HepG2 (cell line): ENCODE results near the gene ZSWIM7. TPM values are rescaled to one million over a fixed set of nuclear protein-coding genes. Genes with fewer than 3 reads are reported as not detected.
"Not testable (repeated sequence)": the region's sequence is repeated elsewhere in the genome, so short reads cannot be mapped to it uniquely, and the experiment has no call there.

Source experiments
- ATAC-seq: fragments of 200-7000 bp; cut with Tn5 transposase; 3 replicates; pipeline ENCODE4 v1.9.1; 2020; ENCODE audit warnings: mild to moderate bottlenecking, moderate library complexity
- BruUV-seq: library from RNA; stranded (reverse); fragments of 400-500 nt; replicated peaks from 2 replicates; lab custom pipeline; 2021; lab: Mats Ljungman, UMichigan
- CTCF ChIA-PET: fragments of 300-600 bp; formaldehyde crosslinking; extraction: SDS; loops from one replicate; lab custom pipeline; 2021; ENCODE audit warnings: low total read pairs, inconsistent platforms, low intra/inter-chr PET ratio; lab: Yijun Ruan, JAX
- POLR2A ChIA-PET: fragments of 350-600 bp; sonication (Branson Sonifier 250); formaldehyde crosslinking; loops from one replicate; lab custom pipeline; 2020; ENCODE audit warnings: antibody characterized with exemption, inconsistent platforms; lab: Yijun Ruan, JAX
- DNase-seq: peaks from one replicate; pipeline ENCODE4 v3.0.0-alpha.2; 2015; ENCODE audit warnings: low spot score
- FAIRE-seq: peaks from 3 replicates; lab custom pipeline; 2011; peaks lifted over from hg19 to GRCh38; lab: Jason Lieb, UNC
- H2AFZ ChIP-seq: one replicate; pipeline ENCODE4 v1.6.1; 2011; ENCODE audit warnings: low read length, inconsistent platforms
- H3K27ac ChIP-seq: fragments of 300-600 bp; 3 replicates; pipeline ENCODE4 v1.8.0; 2011; ENCODE audit warnings: mixed run types, mild to moderate bottlenecking, mixed read lengths, low read length, inconsistent platforms; ENCODE audit not compliant: insufficient read depth; ENCODE audit errors: extremely low read length
- H3K27me3 ChIP-seq, 2 experiments: fragments of 200-600 bp in 1 of 2; 2 replicates in 1 of 2; 3 replicates in 1 of 2; pipeline versions ENCODE4 v1.6.0 to v1.8.0; 2011; ENCODE audit warnings: low read length in 2 of 2, mild to moderate bottlenecking in 2 of 2, moderate library complexity in 2 of 2, inconsistent platforms in 1 of 2; ENCODE audit not compliant: insufficient read depth in 2 of 2, control insufficient read depth in 1 of 2
- H3K36me3 ChIP-seq, 2 experiments: fragments of 200-600 bp in 1 of 2; replicated peaks in 1 of 2; 2 replicates in 1 of 2; 3 replicates in 1 of 2; pipeline versions ENCODE4 v1.5.1 to v1.8.0; 2011; ENCODE audit warnings: low read length in 2 of 2, inconsistent platforms in 1 of 2; ENCODE audit not compliant: insufficient read depth in 2 of 2, control insufficient read depth in 1 of 2
- H3K4me1 ChIP-seq: 2 replicates; pipeline ENCODE4 v1.5.1; 2012; ENCODE audit warnings: low read length, inconsistent platforms; ENCODE audit not compliant: insufficient read depth
- H3K4me2 ChIP-seq: 2 replicates; pipeline ENCODE4 v1.6.0; 2011; ENCODE audit warnings: low read depth, low read length, inconsistent platforms
- H3K4me3 ChIP-seq, 3 experiments: fragments of 200-600 bp in 1 of 3; sonication (generic), shearing (Covaris generic) in 1 of 3; replicated peaks in 1 of 3; 2 replicates each; pipeline ENCODE4 v1.5.1; 2011 to 2016; ENCODE audit warnings: low read length in 3 of 3, inconsistent platforms in 2 of 3, low read depth in 2 of 3, mild to moderate bottlenecking in 2 of 3, control low read depth in 1 of 3, mixed read lengths in 1 of 3; ENCODE audit not compliant: insufficient read depth in 1 of 3
- H3K79me2 ChIP-seq: one replicate; pipeline ENCODE4 v1.6.1; 2011; ENCODE audit warnings: low read length, inconsistent platforms; ENCODE audit not compliant: insufficient read depth
- H3K9ac ChIP-seq: 2 replicates; pipeline ENCODE4 v1.6.0; 2011; ENCODE audit warnings: mild to moderate bottlenecking, low read depth, low read length, inconsistent platforms; ENCODE audit not compliant: insufficient read depth
- H3K9me3 ChIP-seq: 2 replicates; pipeline ENCODE4 v1.5.1; 2012; ENCODE audit warnings: mild to moderate bottlenecking, low read length
- H4K20me1 ChIP-seq: 2 replicates; pipeline ENCODE4 v1.6.0; 2011; ENCODE audit warnings: inconsistent platforms, mild to moderate bottlenecking, low read length, moderate library complexity; ENCODE audit not compliant: insufficient read depth
- IRF9 ChIP-seq: sonication (generic); formaldehyde crosslinking; IDR thresholded peaks from 2 replicates; pipeline ENCODE4 v1.8.0; 2022; ENCODE audit warnings: missing genetic modification reagents, mild to moderate bottlenecking, borderline replicate concordance
- NONO ChIP-seq, 2 experiments: fragments of 450-650 bp in 1 of 2; sonication (generic) in 1 of 2; formaldehyde crosslinking in 1 of 2; IDR thresholded peaks in 1 of 2; conservative IDR thresholded peaks in 1 of 2; 2 replicates each; pipeline versions ENCODE4 v1.6.1 to v1.8.0; 2017 to 2022; ENCODE audit warnings: mild to moderate bottlenecking in 1 of 2, missing genetic modification reagents in 1 of 2, moderate library complexity in 1 of 2
- THAP9 ChIP-seq: sonication (generic); formaldehyde crosslinking; IDR thresholded peaks from 2 replicates; pipeline ENCODE4; 2020; ENCODE audit warnings: missing genetic modification reagents, mild to moderate bottlenecking, borderline replicate concordance
- ZFP62 ChIP-seq: sonication (generic); formaldehyde crosslinking; IDR thresholded peaks from 2 replicates; pipeline ENCODE4 v1.4.0; 2020; ENCODE audit warnings: missing genetic modification reagents
- ZGPAT ChIP-seq: IDR thresholded peaks from 2 replicates; pipeline ENCODE4 v1.6.1; 2016; ENCODE audit warnings: mild to moderate bottlenecking
- WGBS: methylation state at CpG from one replicate; pipeline ENCODE4 v1.1.6; 2017; ENCODE audit warnings: low lambda C conversion rate; 5-methylcytosine and 5-hydroxymethylcytosine counted together
- in situ Hi-C: cut with HindIII; loops from 2 replicates; pipeline ENCODE4 v1.10.0; 2017; ENCODE audit warnings: low pct_unique_long_range_greater_than_20kb; ENCODE audit not compliant: extremely low pct_ligation_motif_present
- intact Hi-C: fragments of 100-400 bp; cut with micrococcal nuclease; formaldehyde crosslinking; loops from one replicate; pipeline ENCODE4 v1.10.0; 2022; ENCODE audit not compliant: unreplicated experiment
- polyA plus RNA-seq, 8 experiments: library from polyadenylated mRNA; depleted of rRNA in 3 of 8; stranded (reverse) in 7 of 8; unstranded in 1 of 8; fragments of >200 nt; fragmentation: Illumina TruSeq in 4 of 8; extraction: Trizol in 4 of 8; gene quantifications; 2 replicates each; pipeline versions ENCODE4 v1.2.1 to v1.2.3, GENCODE V29; 2011 to 2016; ENCODE audit warnings: low read depth in 4 of 8, missing spikeins in 1 of 8, mixed read lengths in 1 of 8; ENCODE audit not compliant: insufficient read depth in 1 of 8
- total RNA-seq, 5 experiments: library from RNA; depleted of rRNA; stranded (reverse); fragments of >200 nt; fragmentation: Illumina TruSeq; extraction: Trizol; gene quantifications; 2 replicates each; pipeline ENCODE4 v1.2.3, GENCODE V29; 2016; ENCODE audit warnings: low read depth in 1 of 5

Gene ZSWIM7
- total and polyA plus RNA-seq, 2 of the 13 experiments (the other 11 are each of a cell fraction or from before 2014, with no cell fraction given), result 13.1 to 28.1 TPM

- POLR2A ChIA-PET, result interaction anchor here (1.1 kb wide), 1 partner anchor 58 kb away, joined by 3 read pairs; the partner anchor contains the start of genes TTC19 and ZSWIM7
These were observed 57.7 kb downstream of the ZSWIM7 start for GRCh38 chr17:15941781-15942180.

GRCh38 chr17:15936481-15936880 lies 63.0 kb downstream of the ZSWIM7 start:
- 95% methylated on average over 4 of the region's 4 CpGs for WGBS

More at GRCh38 chr17:15941781-15942180, 57.7 kb downstream of the ZSWIM7 start:
- TF ChIP-seq ZGPAT (CRISPR knock-in tag), result no peak
- TF ChIP-seq NONO (IDR thresholded peaks at IDR 0.05), result no peak
- no peak for TF ChIP-seq NONO (CRISPR knock-in tag; conservative IDR thresholded peaks at IDR 0.05)
- no peak for TF ChIP-seq ZFP62
- TF ChIP-seq IRF9 (CRISPR knock-in tag), result no peak
- TF ChIP-seq THAP9 (CRISPR knock-in tag), result no peak
- CTCF ChIA-PET, result no interaction called here
- FAIRE-seq, result no peak
- no peaks in the 10 kb centered on the region for H3K9me3 ChIP-seq
- no peak overlapping the region for H3K27ac ChIP-seq
- H4K20me1 ChIP-seq, result no peaks in the 10 kb centered on the region
- H3K36me3 ChIP-seq, result no peaks in the 10 kb centered on the region
- no peaks in the 10 kb centered on the region; a peak in 3 of 5 replicates for H3K27me3 ChIP-seq
- H2AFZ ChIP-seq, result no peak overlapping the region
- DNase-seq, result no peak
- H3K79me2 ChIP-seq, result peaks cover 10% of the 10 kb centered on the region
- H3K4me3 ChIP-seq, result no peak overlapping the region
- H3K4me2 ChIP-seq, result peak overlapping the region; percentile 20; the same call in 1 of the 2 replicates
- no peak overlapping the region for H3K9ac ChIP-seq
- in situ Hi-C loops (loop anchor here (25.0 kb wide), 1 partner anchor 104 kb away; no protein-coding TSS in a partner anchor), intact Hi-C loops (no loop called here)
- H3K4me1 ChIP-seq, result peaks cover 25% of the 10 kb centered on the region
- BruUV-seq, result no TSS peak
- ATAC-seq, result no peak
- WGBS, result 22% methylated on average over 7 of the region's 7 CpGs

More at GRCh38 chr17:15936481-15936880, 63.0 kb downstream of the ZSWIM7 start:
- H3K79me2 ChIP-seq, H4K20me1 ChIP-seq, BruUV-seq, H2AFZ ChIP-seq, CTCF ChIA-PET, intact Hi-C loops, H3K4me1 ChIP-seq, H3K9ac ChIP-seq, H3K27ac ChIP-seq, H3K9me3 ChIP-seq, H3K27me3 ChIP-seq, H3K4me3 ChIP-seq, POLR2A ChIA-PET, H3K4me2 ChIP-seq, DNase-seq, FAIRE-seq, H3K36me3 ChIP-seq, ATAC-seq: not testable (repeated sequence)
- in situ Hi-C loops, result loop anchor here (25.0 kb wide), 1 partner anchor 99 kb away; no protein-coding TSS in a partner anchor
